Stomach (tissue), 4 donors: ENCODE data around the gene SRMS.

Experiments used
- CTCF ChIP-seq, 7 experiments: fragments of 450-650 bp in 4 of 7; fragments of 200-600 bp in 3 of 7; sonication (generic) in 3 of 7; IDR thresholded peaks; one replicate each; pipeline ENCODE4 v1.5.1; 2016 to 2019; ENCODE audit warnings: antibody characterized with exemption in 7 of 7, control low read depth in 2 of 7, mild to moderate bottlenecking in 1 of 7
- EP300 ChIP-seq: sonication (generic); formaldehyde crosslinking; IDR thresholded peaks from one replicate; pipeline ENCODE4 v1.6.1; 2017; ENCODE audit warnings: antibody characterized with exemption
- POLR2A ChIP-seq, 4 donors: fragments of 450-650 bp; IDR thresholded peaks; one replicate each; pipeline ENCODE4 v1.6.1; 2016; ENCODE audit warnings: antibody characterized with exemption in 4 of 4, control low read depth in 2 of 4, mild to moderate bottlenecking in 1 of 4, moderate library complexity in 1 of 4

- no peak for TF ChIP-seq EP300
- TF ChIP-seq POLR2A (IDR thresholded peaks at IDR 0.05), result no peak
- TF ChIP-seq CTCF (IDR thresholded peaks at IDR 0.05), result no peak
Observed at GRCh38 chr20:63529861-63530787, 17.4 kb downstream of the SRMS start.
